GM19324 (cell line): ENCODE results near the gene CTTNBP2.
A peak's percentile ranks its signal among the peaks of the same experiment; 100 is the strongest.

Experiments used
- ATAC-seq: cut with Tn5 transposase; IDR thresholded peaks from one replicate; pipeline ENCODE4 v1.9.1; 2021; ENCODE audit warnings: mild to moderate bottlenecking, moderate library complexity; ENCODE audit not compliant: unreplicated experiment, low FRiP score

CTTNBP2 gene

DNA sequence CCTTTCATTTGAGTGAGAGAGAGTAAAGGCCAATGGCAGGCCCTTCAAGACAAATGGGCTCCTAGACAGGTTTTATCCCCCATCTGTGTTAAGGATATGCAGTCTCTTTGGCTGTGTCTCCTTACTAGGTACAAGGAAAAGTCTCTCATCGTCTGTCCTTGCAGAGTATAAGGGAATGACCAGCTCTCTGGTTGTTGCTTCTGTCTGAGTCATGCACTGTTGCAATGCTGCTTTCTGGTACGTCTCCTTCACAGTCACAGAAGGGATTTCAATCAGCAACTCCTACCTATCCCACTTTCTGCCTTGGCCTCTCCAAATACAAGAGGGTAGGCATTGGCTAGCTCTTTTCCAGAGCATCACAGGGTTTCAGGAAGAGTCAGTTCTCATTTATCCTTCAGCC, 48.1 kb downstream of the CTTNBP2 start:
- ATAC-seq = no peak

DNA sequence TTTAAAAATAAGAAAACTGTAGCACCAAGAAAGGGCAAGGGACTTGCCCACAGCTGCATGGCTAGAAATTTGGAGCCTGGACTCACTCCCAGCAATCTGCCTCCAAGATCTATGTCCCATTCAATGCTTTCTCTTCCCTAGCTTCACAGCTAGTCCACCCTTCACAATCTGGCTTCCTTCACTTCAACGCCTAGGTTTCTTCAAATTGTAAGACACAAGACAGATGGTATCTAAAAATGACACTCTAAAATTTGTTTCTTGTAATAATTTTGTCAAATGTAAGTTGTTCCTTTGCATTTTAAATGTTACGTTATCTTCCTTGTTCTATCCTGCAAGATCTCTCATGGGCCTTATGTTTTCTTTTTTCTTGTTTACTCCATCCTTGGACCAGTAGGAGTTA, 48.6 kb downstream of the CTTNBP2 start:
- no peak for ATAC-seq

DNA sequence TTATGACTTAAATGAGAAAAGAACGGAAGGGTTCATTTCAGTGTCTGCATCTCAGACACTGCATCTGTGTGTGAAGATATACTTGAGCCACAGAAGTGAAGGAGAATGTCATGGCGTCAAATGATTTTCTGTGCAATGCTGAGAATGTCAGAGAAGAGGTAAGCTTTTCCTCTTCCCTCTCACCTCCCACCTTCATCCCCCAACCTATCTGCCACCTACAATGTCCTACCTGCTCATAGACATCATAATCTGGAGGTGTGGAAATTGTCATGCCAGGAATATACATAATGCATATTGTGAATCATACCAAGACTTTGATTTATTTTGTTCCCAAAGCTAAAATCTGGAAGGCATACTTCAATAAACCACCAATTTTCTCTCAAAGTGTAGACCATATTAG, 53.7 kb downstream of the CTTNBP2 start:
- ATAC-seq = no peak

GRCh38 chr7:117818232-117818631, 55.0 kb downstream of the CTTNBP2 start:
- ATAC-seq = no peak

- ATAC-seq = no peak
Observed at GRCh38 chr7:117816727-117817126, 56.5 kb downstream of the CTTNBP2 start.

GRCh38 chr7:117811696-117812095, 61.5 kb downstream of the CTTNBP2 start:
- no peak for ATAC-seq

DNA sequence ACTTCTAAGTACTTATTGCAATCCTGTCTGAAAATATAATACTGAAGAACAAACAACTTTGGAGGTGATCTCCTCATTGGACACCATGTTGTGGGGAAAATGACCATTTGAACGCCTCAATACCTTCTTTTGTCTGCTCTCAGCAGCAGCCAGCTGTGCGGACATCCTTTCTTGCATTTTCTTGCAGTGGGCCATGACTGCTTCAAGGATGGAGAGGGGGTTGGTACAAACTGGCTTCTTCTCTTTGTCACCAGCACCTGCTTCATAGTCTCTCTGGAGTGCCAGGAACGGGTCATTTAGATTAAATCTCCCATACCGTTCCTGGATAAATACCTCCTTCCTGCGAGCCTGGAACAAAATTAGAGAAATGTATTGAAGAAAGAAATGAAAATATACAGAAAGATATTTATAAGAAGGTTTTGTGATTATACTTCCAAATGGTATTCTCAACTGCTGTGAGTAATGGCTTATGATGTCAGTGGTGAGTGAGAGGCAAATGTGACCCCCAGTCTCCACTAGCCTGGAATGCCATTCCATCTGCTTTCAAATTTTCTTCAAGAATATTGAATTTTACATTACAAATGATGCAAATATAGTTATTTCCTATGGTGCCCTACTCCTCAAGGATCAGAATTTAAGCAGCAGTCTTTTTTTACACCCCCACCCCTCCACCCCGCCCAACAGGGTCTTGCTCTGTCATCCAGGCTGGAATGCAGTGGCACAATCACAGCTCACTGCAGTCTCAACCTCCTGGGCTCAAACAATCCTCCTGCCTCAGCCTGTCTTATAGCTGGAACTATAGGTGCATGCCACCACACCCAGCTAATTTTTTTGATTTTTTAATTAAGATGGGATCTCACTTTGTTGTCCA, 62.4 kb downstream of the CTTNBP2 start:
- ATAC-seq = no peak

DNA sequence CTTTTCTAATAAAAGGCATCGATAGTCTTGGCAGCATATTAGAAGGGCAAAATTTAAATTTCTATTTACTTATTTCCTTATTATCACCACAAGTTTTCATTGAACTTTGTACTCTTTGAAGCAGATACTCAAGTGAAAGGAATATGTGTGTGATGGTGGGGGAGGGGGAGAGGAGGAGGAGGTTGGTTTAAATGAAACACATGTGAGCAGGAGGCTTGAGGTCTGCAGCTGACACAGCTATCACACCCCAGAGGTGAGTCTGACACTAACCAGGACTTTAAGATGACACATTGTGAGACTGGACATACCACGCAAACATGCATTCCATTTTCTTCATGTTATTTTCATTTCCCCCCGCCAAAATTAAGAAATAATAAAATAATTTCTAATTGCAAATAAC, 63.3 kb downstream of the CTTNBP2 start:
- ATAC-seq = no peak

DNA sequence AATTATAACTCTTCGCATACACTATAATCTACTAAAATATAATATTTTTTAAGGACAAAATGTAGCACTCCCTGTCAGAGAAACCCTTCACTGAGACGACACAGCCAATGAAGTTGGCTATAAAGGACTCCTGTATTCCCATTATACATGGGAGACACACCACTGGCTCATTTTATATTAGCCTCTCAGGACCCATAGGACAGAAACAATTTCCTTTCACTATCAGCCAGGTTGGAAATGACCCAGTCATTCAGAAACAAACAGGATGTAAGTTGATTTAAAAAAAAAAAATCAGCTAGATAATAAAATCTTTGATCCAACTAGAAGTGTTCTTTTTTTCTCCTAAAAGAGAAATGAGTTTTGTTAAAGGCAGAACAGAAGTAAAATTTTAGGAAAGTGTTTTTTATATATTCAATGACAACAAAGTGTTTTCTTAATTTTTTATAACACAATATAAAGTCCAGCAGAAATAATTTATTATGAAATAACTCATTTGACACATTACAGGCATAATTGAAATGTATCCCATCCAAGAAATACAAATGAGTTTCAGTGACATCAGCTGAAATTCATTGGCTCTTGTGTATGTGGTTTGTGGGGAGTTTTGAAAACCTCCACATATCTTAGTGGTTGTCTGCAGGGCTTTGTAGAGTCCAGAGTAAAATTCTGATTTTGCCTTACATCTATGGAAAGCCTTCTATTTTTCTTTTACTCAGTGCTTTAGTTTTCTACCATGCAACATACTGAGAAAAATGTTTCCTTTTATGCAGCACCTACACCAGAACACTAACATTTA, 64.1 kb downstream of the CTTNBP2 start:
- no peak for ATAC-seq

DNA sequence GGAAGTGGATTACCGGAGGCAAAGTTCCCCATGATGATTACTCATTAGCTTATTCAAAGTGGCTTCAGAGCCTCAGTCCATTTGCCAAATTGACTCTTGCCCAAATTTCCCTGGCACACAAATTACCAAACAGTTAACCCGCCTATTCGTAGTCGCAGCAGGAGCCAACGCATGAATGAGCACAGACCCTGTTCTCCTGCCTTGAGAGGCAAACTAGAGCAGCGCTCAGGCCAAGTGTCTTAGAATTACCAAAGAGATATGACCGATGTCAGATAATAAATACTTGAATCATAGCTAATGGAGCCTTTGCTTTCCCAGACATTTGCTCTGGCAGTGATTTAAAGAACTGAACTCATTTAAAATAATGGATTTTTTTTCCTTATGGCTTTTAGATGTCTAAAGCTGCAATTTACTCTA, 64.9 kb downstream of the CTTNBP2 start:
- ATAC-seq = no peak

DNA sequence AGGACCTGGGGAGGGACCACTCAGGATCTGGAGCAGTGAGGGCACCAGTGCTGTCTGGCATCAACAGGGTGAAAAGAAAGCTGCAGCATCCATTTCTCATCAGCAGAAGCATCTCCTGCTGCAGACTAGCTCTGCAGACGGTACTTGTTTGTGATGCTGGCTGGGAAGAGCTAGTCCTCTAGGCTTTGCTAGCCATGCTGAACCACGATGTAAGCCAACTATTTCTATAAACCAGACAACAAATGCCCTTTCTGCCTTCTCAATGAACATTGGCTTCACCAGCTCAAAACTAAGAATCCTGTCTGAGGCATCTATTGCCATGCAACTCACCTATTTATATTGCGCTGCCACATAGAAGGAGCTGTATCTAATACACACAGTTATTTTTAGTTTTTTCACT, 65.6 kb downstream of the CTTNBP2 start:
- ATAC-seq = no peak

DNA sequence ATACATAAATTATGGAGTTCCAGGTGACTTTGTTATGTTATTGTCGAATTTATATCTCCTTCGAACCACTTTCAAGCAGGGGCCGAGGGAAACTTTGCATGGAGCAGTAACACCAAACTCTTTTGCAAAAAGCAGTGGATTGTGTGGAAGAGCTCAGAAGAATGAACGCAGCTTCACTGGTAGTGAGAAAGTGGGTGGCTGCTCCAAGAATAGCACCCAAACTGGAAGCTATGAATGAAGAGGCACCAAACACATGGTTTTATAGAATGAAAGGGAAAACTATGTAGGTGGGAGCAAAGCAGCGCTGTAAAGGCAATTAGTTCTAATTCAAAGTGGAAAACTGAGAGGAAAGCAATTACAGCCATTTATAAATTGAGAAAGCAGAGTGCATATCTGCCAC, 67.2 kb downstream of the CTTNBP2 start:
- no peak for ATAC-seq

- ATAC-seq = no peak
Observed at GRCh38 chr7:117805241-117805640, 68.0 kb downstream of the CTTNBP2 start.

- no peak for ATAC-seq
Observed at GRCh38 chr7:117803476-117803875, 69.8 kb downstream of the CTTNBP2 start.

GRCh38 chr7:117802660-117803059, 70.6 kb downstream of the CTTNBP2 start:
- peak; percentile 45 for ATAC-seq

DNA sequence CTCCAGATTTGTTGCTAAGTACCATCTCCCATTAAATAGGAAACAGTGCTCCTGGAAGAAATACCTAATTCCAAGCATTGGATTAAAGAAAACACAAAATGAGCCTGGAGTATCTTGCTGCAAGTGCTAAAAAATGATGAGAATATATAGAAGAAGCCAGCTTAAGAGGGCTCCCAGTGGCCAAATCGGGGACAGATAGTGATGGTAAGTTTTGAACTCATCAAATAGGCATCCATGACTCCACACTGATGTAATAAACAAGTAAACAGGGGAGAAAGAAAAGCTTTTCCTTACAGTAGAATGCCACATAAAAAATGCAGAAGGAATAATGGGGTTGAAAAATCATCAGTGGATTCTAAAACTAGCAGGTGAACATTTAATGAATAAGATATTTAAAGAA, 72.4 kb downstream of the CTTNBP2 start:
- no peak for ATAC-seq

DNA sequence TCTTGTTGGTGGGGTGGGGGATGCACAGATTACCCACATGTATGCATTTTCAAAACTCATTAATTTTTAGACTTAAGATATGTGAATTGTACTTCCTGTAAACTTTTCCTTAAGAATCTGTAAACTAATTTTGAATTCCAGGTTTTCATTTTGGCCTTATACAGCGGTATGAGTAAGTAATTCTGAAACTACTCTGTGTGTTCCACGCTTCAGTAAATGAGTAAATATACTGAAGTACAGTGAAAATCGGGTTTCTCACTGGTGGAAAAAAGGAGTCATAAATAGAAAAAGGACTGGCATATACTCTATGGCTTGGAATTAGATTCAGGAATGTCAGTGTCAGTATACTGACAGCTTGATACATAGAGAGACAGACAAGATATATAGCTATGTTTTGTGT, 72.8 kb downstream of the CTTNBP2 start:
- no peak for ATAC-seq

DNA sequence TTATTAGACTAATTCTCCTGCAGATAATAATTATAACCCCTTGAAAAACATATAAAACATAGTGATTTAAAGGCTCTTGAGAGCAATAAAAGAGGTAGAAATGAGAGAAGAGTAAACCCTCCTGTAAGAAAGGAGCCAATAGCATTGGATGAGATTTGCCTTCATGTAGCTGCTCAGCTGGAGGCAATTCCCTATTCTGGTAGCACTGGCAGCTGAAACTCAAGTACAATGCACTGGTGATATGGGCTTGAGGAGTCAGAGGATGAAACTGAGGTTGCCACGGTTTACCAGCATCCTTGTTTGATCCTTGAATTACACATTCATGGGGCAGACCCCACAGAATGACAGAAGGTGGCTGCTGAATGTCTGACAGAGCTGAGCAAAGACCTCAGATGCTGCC, 76.4 kb downstream of the CTTNBP2 start:
- ATAC-seq = no peak

- ATAC-seq = no peak
Observed at GRCh38 chr7:117793976-117794375, 79.3 kb downstream of the CTTNBP2 start.

DNA sequence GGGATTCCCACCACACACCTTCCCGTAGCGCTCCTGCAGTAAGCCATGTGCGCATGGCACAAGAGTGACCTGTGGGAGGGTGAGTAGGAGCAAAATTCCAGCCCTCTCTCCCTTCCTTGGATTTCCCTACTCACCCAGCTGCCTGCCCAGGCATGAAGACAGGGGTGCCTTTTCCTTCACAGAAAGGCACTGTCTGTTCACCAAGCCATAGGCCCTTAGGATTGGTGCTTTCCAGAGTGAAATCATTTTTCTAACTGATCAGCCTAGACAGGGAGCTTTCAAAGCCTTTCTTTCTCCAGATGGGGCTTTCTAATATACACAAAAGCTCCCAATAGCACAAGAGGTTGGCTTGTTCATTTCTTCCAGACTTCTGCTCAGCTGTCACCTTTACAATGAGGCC, 79.7 kb downstream of the CTTNBP2 start:
- no peak for ATAC-seq

- peak; percentile 66 for ATAC-seq
Observed at GRCh38 chr7:117791877-117792780, 81.1 kb downstream of the CTTNBP2 start.
